Measurements from ENCODE around the gene CHP2. TPM values are rescaled to one million over a fixed set of nuclear protein-coding genes. Genes with fewer than 3 reads are reported as not detected.

The CHP2 gene
- total RNA-seq, 1 donor from 2014 or later, result not detected

GRCh38 chr16:23771027-23771426 lies 16.2 kb downstream of the CHP2 start:
- no peak overlapping the region for H3K4me2 ChIP-seq (ENCODE audit: low read length)
- TF ChIP-seq EZH2 (IDR thresholded peaks at IDR 0.05; ENCODE audit: insufficient read depth, low read length), result no peak
- no peak for TF ChIP-seq CTCF (IDR thresholded peaks at IDR 0.05; ENCODE audit: insufficient read depth, low read depth, low read length)
- no peaks in the 10 kb centered on the region for H3K79me2 ChIP-seq (ENCODE audit: insufficient read depth, low read length)
- Mint-ChIP-seq H3K36me3 (ENCODE audit: low read depth, unreplicated experiment) (no peaks in the 10 kb centered on the region), H3K27ac (ENCODE audit: unreplicated experiment) (no peak overlapping the region), H3K9me3 (ENCODE audit: unreplicated experiment) (no peaks in the 10 kb centered on the region), H3K4me1 (ENCODE audit: low read depth, unreplicated experiment) (no peaks in the 10 kb centered on the region), H3K4me3 (ENCODE audit: unreplicated experiment) (no peak overlapping the region), H3K27me3 (ENCODE audit: low read depth, unreplicated experiment) (peaks cover 6% of the 10 kb centered on the region)
- H3K9ac ChIP-seq (ENCODE audit: low read length), result no peak overlapping the region
- no peak overlapping the region for H3K27ac ChIP-seq (ENCODE audit: low read depth, low read length)
- H3K9me3 ChIP-seq (ENCODE audit: insufficient read depth, low read depth, low read length), result no peaks in the 10 kb centered on the region
- H4K20me1 ChIP-seq (ENCODE audit: insufficient read depth, low read length), result no peaks in the 10 kb centered on the region
- H3K4me3 ChIP-seq (ENCODE audit: insufficient read depth, low read depth, low read length), result no peak overlapping the region
- FAIRE-seq (no peak), DNase-seq (ENCODE audit: low read depth) (no peak)
- H3K4me1 ChIP-seq (ENCODE audit: insufficient read depth, low read length), result no peaks in the 10 kb centered on the region
- H2AFZ ChIP-seq (ENCODE audit: low read depth, low read length), result no peak overlapping the region
- no peaks in the 10 kb centered on the region for H3K36me3 ChIP-seq (ENCODE audit: insufficient read depth, low read length)
- H3K27me3 ChIP-seq (ENCODE audit: insufficient read depth, low read length), result no peaks in the 10 kb centered on the region

DNA sequence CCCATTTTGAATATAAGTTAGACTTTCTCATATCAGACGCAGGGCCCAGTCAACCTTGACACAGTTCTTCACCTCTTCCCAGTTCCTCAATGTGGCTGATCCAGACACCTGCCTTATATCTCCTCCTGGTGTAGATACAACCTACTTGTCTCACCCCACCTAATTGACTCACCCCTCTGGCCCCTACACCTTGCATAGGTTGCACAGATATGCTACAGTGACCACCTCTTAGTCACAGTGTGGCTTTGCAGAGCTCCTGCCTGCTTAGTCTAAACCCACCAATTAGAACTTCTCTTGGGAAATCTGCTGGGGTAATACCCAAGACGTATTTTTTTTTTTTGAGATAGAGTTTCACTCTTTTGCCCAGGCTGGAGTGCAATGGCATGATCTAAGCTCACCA lies 16.8 kb downstream of the CHP2 start:
- no peaks in the 10 kb centered on the region for H3K4me1 ChIP-seq (ENCODE audit: insufficient read depth, low read length)
- no peaks in the 10 kb centered on the region for H3K79me2 ChIP-seq (ENCODE audit: insufficient read depth, low read length)
- no peaks in the 10 kb centered on the region for H4K20me1 ChIP-seq (ENCODE audit: insufficient read depth, low read length)
- no peak overlapping the region for H3K27ac ChIP-seq (ENCODE audit: low read depth, low read length)
- H3K36me3 Mint-ChIP-seq (ENCODE audit: low read depth, unreplicated experiment), result no peaks in the 10 kb centered on the region
- no peak overlapping the region for H3K27ac Mint-ChIP-seq (ENCODE audit: unreplicated experiment)
- peaks cover 6% of the 10 kb centered on the region for H3K27me3 Mint-ChIP-seq (ENCODE audit: low read depth, unreplicated experiment)
- H2AFZ ChIP-seq (ENCODE audit: low read depth, low read length), result no peak overlapping the region
- no peak for TF ChIP-seq CTCF (IDR thresholded peaks at IDR 0.05; ENCODE audit: insufficient read depth, low read depth, low read length)
- TF ChIP-seq EZH2 (IDR thresholded peaks at IDR 0.05; ENCODE audit: insufficient read depth, low read length), result no peak
- DNase-seq (ENCODE audit: low read depth) (no peak), FAIRE-seq (no peak)
- H3K4me3 Mint-ChIP-seq (ENCODE audit: unreplicated experiment), result no peak overlapping the region
- H3K9me3 ChIP-seq (ENCODE audit: insufficient read depth, low read depth, low read length), result no peaks in the 10 kb centered on the region
- no peak overlapping the region for H3K4me3 ChIP-seq (ENCODE audit: insufficient read depth, low read depth, low read length)
- no peaks in the 10 kb centered on the region for H3K9me3 Mint-ChIP-seq (ENCODE audit: unreplicated experiment)
- H3K27me3 ChIP-seq (ENCODE audit: insufficient read depth, low read length), result no peaks in the 10 kb centered on the region
- no peak overlapping the region for H3K9ac ChIP-seq (ENCODE audit: low read length)
- no peaks in the 10 kb centered on the region for H3K36me3 ChIP-seq (ENCODE audit: insufficient read depth, low read length)
- H3K4me1 Mint-ChIP-seq (ENCODE audit: low read depth, unreplicated experiment), result no peaks in the 10 kb centered on the region
- H3K4me2 ChIP-seq (ENCODE audit: low read length), result no peak overlapping the region

- Histone ChIP-seq H3K27me3 (ENCODE audit: insufficient read depth, low read length) (no peaks in the 10 kb centered on the region), H3K36me3 (ENCODE audit: insufficient read depth, low read length) (no peaks in the 10 kb centered on the region), H3K9me3 (ENCODE audit: insufficient read depth, low read depth, low read length) (no peaks in the 10 kb centered on the region), H3K4me1 (ENCODE audit: insufficient read depth, low read length) (no peaks in the 10 kb centered on the region), H3K9ac (ENCODE audit: low read length) (no peak overlapping the region), H3K4me3 (ENCODE audit: insufficient read depth, low read depth, low read length) (no peak overlapping the region), H3K4me2 (ENCODE audit: low read length) (no peak overlapping the region), H3K79me2 (ENCODE audit: insufficient read depth, low read length) (no peaks in the 10 kb centered on the region), H4K20me1 (ENCODE audit: insufficient read depth, low read length) (no peaks in the 10 kb centered on the region), H3K27ac (ENCODE audit: low read depth, low read length) (no peak overlapping the region), H2AFZ (ENCODE audit: low read depth, low read length) (no peak overlapping the region)
- no peak for DNase-seq (ENCODE audit: low read depth)
- H3K4me3 Mint-ChIP-seq (ENCODE audit: unreplicated experiment), result no peak overlapping the region
- no peaks in the 10 kb centered on the region for H3K36me3 Mint-ChIP-seq (ENCODE audit: low read depth, unreplicated experiment)
- H3K27ac Mint-ChIP-seq (ENCODE audit: unreplicated experiment), result no peak overlapping the region
- H3K27me3 Mint-ChIP-seq (ENCODE audit: low read depth, unreplicated experiment), result peaks cover 7% of the 10 kb centered on the region
- peaks cover 3% of the 10 kb centered on the region for H3K9me3 Mint-ChIP-seq (ENCODE audit: unreplicated experiment)
- no peak for FAIRE-seq
- no peaks in the 10 kb centered on the region for H3K4me1 Mint-ChIP-seq (ENCODE audit: low read depth, unreplicated experiment)
- TF ChIP-seq EZH2 (IDR thresholded peaks at IDR 0.05; ENCODE audit: insufficient read depth, low read length) (no peak), CTCF (IDR thresholded peaks at IDR 0.05; ENCODE audit: insufficient read depth, low read depth, low read length) (no peak)
Observed at GRCh38 chr16:23773339-23773738, 18.5 kb downstream of the CHP2 start.
